ENCODE results near the gene STX1B. TPM values are rescaled to one million over a fixed set of nuclear protein-coding genes. Genes with fewer than 3 reads are reported as not detected.
A peak's percentile ranks its signal among the peaks of the same experiment; 100 is the strongest.

STX1B gene
- total RNA-seq, 4 donors from 2014 or later = 0.13 to 0.36 TPM; not detected in 2

GRCh38 chr16:30987581-30988190 lies 22.8 kb downstream of the STX1B start:
- Histone ChIP-seq H3K36me3 (peaks cover 0 to 14% of the 10 kb centered on the region in 2 donors), H3K9me3 (no peaks in the 10 kb centered on the region), H3K27ac (no peak overlapping the region), H3K27me3 (no peaks in the 10 kb centered on the region), H3K4me3 (no peak overlapping the region), H3K4me1 (peaks cover 9 to 15% of the 10 kb centered on the region in 2 donors)
- intact Hi-C loops (cut with DNase I; ENCODE audit: low total_unique reads) (loop anchor here (5.0 to 10.0 kb wide), 2 partner anchors 85 to 727 kb away; partner anchors contain the start of genes ZNF646 and ZNF668), in situ Hi-C loops (cut with MboI; ENCODE audit: low sequenced_read_pairs in 4 of 4) (loop anchor here in 3 of 4 donors (10.0 to 25.0 kb wide), 5 partner anchors 100 to 875 kb away; partner anchors contain the start of genes ZNF267 (in 3 of the 3), ZNF843 (in 2 of the 3), COX6A2 (in 1 of the 3) and PRSS36 (in 1 of the 3))
- TF ChIP-seq POLR2A (IDR thresholded peaks at IDR 0.05) = no peak
- TF ChIP-seq, protein P1, sequence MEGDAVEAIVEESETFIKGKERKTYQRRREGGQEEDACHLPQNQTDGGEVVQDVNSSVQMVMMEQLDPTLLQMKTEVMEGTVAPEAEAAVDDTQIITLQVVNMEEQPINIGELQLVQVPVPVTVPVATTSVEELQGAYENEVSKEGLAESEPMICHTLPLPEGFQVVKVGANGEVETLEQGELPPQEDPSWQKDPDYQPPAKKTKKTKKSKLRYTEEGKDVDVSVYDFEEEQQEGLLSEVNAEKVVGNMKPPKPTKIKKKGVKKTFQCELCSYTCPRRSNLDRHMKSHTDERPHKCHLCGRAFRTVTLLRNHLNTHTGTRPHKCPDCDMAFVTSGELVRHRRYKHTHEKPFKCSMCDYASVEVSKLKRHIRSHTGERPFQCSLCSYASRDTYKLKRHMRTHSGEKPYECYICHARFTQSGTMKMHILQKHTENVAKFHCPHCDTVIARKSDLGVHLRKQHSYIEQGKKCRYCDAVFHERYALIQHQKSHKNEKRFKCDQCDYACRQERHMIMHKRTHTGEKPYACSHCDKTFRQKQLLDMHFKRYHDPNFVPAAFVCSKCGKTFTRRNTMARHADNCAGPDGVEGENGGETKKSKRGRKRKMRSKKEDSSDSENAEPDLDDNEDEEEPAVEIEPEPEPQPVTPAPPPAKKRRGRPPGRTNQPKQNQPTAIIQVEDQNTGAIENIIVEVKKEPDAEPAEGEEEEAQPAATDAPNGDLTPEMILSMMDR (IDR thresholded peaks at IDR 0.05 in 4 of 5, conservative IDR thresholded peaks at IDR 0.05 in 1 of 5) = no peak
- DNase-seq (no peak), ATAC-seq (no peak)

DNA sequence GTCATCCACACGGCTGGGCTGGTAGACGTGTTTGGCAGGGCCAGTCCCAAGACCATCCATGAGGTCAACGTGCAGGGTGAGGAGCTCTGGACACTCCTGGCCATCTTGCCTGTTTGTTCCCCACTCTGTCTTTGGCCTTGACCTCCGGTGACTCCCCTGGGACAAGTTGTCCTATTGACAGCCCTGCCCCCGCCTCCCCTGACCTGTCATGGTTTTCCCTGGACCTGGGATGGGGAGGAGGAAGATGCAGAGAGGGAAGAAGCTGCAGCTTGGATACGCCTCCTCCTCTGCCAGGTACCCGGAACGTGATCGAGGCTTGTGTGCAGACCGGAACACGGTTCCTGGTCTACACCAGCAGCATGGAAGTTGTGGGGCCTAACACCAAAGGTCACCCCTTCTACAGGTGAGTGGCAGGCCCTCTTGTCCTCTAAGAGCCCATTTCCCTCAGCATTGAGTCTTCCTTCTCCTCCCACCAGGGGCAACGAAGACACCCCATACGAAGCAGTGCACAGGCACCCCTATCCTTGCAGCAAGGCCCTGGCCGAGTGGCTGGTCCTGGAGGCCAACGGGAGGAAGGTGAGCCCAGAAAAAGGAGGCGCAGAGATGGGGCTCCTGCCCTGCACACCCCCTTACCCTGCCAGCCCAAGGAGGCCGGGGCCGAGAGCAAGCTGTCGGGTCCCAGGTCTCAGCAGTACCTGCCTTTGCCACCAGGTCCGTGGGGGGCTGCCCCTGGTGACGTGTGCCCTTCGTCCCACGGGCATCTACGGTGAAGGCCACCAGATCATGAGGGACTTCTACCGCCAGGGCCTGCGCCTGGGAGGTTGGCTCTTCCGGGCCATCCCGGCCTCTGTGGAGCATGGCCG lies 24.1 kb downstream of the STX1B start:
- Histone ChIP-seq H3K4me3 (no peak overlapping the region), H3K36me3 (peaks cover 0 to 19% of the 10 kb centered on the region in 2 donors), H3K27me3 (no peaks in the 10 kb centered on the region), H3K9me3 (no peaks in the 10 kb centered on the region), H3K27ac (peak overlapping the region; percentile 69 to 86 (median 78)), H3K4me1 (peaks cover 9 to 15% of the 10 kb centered on the region in 2 donors)
- in situ Hi-C loops (cut with MboI; ENCODE audit: low sequenced_read_pairs in 4 of 4) (loop anchor here in 3 of 4 donors (10.0 to 25.0 kb wide), 5 partner anchors 101 to 876 kb away; partner anchors contain the start of genes ZNF267 (in 3 of the 3), ZNF843 (in 2 of the 3), COX6A2 (in 1 of the 3) and PRSS36 (in 1 of the 3)), intact Hi-C loops (cut with DNase I; ENCODE audit: low total_unique reads) (loop anchor here (5.0 to 10.0 kb wide), 2 partner anchors 86 to 728 kb away; partner anchors contain the start of genes ZNF646 and ZNF668)
- no peak for DNase-seq
- TF ChIP-seq POLR2A (IDR thresholded peaks at IDR 0.05) = no peak
- TF ChIP-seq, protein P1 (IDR thresholded peaks at IDR 0.05 in 4 of 5, conservative IDR thresholded peaks at IDR 0.05 in 1 of 5) = no peak
- no peak for ATAC-seq

GRCh38 chr16:30985401-30986128 lies 24.9 kb downstream of the STX1B start:
- Histone ChIP-seq H3K36me3 (peaks cover 0 to 27% of the 10 kb centered on the region in 2 donors), H3K9me3 (no peaks in the 10 kb centered on the region), H3K4me1 (peaks cover 9 to 15% of the 10 kb centered on the region in 2 donors), H3K27ac (peak overlapping the region; percentile 69 to 86 (median 78)), H3K27me3 (no peaks in the 10 kb centered on the region), H3K4me3 (peak overlapping the region; percentile 50 to 66 (median 55))
- in situ Hi-C loops (cut with MboI; ENCODE audit: low sequenced_read_pairs in 4 of 4) = loop anchor here in 3 of 4 donors (10.0 to 25.0 kb wide), 5 partner anchors 102 to 877 kb away; partner anchors contain the start of genes ZNF267 (in 3 of the 3), ZNF843 (in 2 of the 3), COX6A2 (in 1 of the 3) and PRSS36 (in 1 of the 3)
- intact Hi-C loops (cut with DNase I; ENCODE audit: low total_unique reads) = loop anchor here (2.0 to 10.0 kb wide), 5 partner anchors 87 to 883 kb away; partner anchors contain the start of genes VKORC1, ZNF646, ZNF668 and ZNF843
- peak; percentile 61 to 64 for ATAC-seq
- DNase-seq = peak; percentile 26 to 75
- no peak for TF ChIP-seq POLR2A (IDR thresholded peaks at IDR 0.05)
- TF ChIP-seq, protein P1 (IDR thresholded peaks at IDR 0.05 in 4 of 5, conservative IDR thresholded peaks at IDR 0.05 in 1 of 5) = no peak
